ENCODE measurements around the gene GSTK1. TPM values are rescaled to one million over a fixed set of nuclear protein-coding genes. Genes with fewer than 3 reads are reported as not detected.

The GSTK1 gene
- total RNA-seq, 4 donors from 2014 or later: 97.0 to 180 (median 139) TPM

DNA sequence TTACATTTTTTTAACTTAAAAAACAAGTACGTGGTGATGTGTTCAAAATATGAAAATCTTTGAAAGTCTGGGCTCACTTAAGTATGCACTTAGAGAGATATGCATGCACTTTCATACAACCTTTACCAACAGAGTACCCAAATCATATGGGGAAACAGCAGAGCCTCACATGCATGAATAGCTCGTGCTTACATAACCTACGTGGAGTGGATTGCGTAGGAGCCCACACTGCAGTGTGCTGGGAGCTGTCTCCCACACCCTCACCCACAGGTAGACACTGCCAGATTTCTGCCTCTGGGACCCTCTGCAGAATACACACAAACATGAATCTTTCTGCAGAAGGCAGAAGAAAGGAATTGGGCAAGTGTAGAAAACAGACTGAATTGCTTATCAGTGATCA lies 53.3 kb downstream of the GSTK1 start:
- intact Hi-C loops (cut with DNase I; ENCODE audit: low total_unique reads): no loop called here
- 68 to 84% methylated on average over 4 of the region's 4 CpGs for WGBS, 2 donors
- no peak for DNase-seq (ENCODE audit: low spot score in 2 of 2)
- H3K4me3 ChIP-seq (ENCODE audit: low read depth, poor library complexity, severe bottlenecking): no peak overlapping the region
- no peak for TF ChIP-seq CTCF (IDR thresholded peaks at IDR 0.05)
- TF ChIP-seq POLR2A (IDR thresholded peaks at IDR 0.05): no peak

GRCh38 chr7:143318661-143319060 lies 55.4 kb downstream of the GSTK1 start:
- WGBS, 2 donors: 30 to 35% methylated on average over 5 of the region's 5 CpGs
- no peak for DNase-seq (ENCODE audit: low spot score in 2 of 2)

More at GRCh38 chr7:143318661-143319060, 55.4 kb downstream of the GSTK1 start:
- intact Hi-C loops (cut with DNase I; ENCODE audit: low total_unique reads): no loop called here
- H3K4me3 ChIP-seq (ENCODE audit: low read depth, poor library complexity, severe bottlenecking): no peak overlapping the region
- TF ChIP-seq POLR2A (IDR thresholded peaks at IDR 0.05) (no peak), CTCF (IDR thresholded peaks at IDR 0.05) (no peak)

Other genes starting within 250 kb of the GSTK1 start
- not detected for gene OR9A2, start 236.3 kb upstream of the GSTK1 start, total RNA-seq
- not detected for gene OR6V1, start 211.1 kb upstream of the GSTK1 start, total RNA-seq
- 1,000 to 10,000 TPM in 1 of 4 donors, 100 to 1,000 TPM in 2, 10 to 100 TPM in 1; 64.4 to 1,497 (median 370) TPM for gene PIP, start 131.4 kb upstream of the GSTK1 start, total RNA-seq
- not detected for gene TAS2R39, start 80.0 kb upstream of the GSTK1 start, total RNA-seq
- not detected for gene TAS2R40, start 41.4 kb upstream of the GSTK1 start, total RNA-seq
- gene TMEM139, start 21.5 kb downstream of the GSTK1 start, total RNA-seq: 10 to 100 TPM in 3 of 4 donors, 1 to 10 TPM in 1; 7.8 to 12.8 (median 11.6) TPM
- 10 to 100 TPM in 3 of 4 donors, 1 to 10 TPM in 1; 9.6 to 22.7 (median 16.0) TPM for gene CASP2, start 24.9 kb downstream of the GSTK1 start, total RNA-seq
- gene CLCN1, start 52.7 kb downstream of the GSTK1 start, total RNA-seq: not detected
- 1 to 10 TPM in 1 of 4 donors, under 1 TPM in 2, not detected in 1; 0.27 to 1.4 (median 0.42) TPM for gene FAM131B, start 99.3 kb downstream of the GSTK1 start, total RNA-seq
- gene ZYX, start 117.9 kb downstream of the GSTK1 start, total RNA-seq: 10 to 100 TPM; 45.6 to 91.1 (median 60.9) TPM
- gene EPHA1, start 145.4 kb downstream of the GSTK1 start, total RNA-seq: 10 to 100 TPM; 51.7 to 94.5 (median 64.2) TPM
- gene TAS2R60, start 180.0 kb downstream of the GSTK1 start, total RNA-seq: not detected
- under 1 TPM in 1 of 4 donors, not detected in 3; 0.78 TPM for gene TAS2R41, start 214.4 kb downstream of the GSTK1 start, total RNA-seq

All from lower leg skin (tissue), 4 donors.